Mesodermal cell (in vitro differentiated cells): ENCODE data around the gene PRRX1.

Experiments used
- H3K27ac ChIP-seq: 2 replicates; pipeline ENCODE4 v1.7.0; 2013; ENCODE audit warnings: mild to moderate bottlenecking, low read depth, low read length, moderate library complexity; ENCODE audit not compliant: severe bottlenecking
- H3K36me3 ChIP-seq: 2 replicates; pipeline ENCODE4 v1.7.1; 2013; ENCODE audit warnings: mild to moderate bottlenecking, low read length, moderate library complexity; ENCODE audit not compliant: control insufficient read depth, insufficient read depth
- H3K4me1 ChIP-seq: one replicate; pipeline ENCODE4 v1.7.1; 2013; ENCODE audit warnings: mild to moderate bottlenecking, low read length; ENCODE audit not compliant: insufficient read depth, control insufficient read depth, poor library complexity, severe bottlenecking
- H3K4me3 ChIP-seq: 2 replicates; pipeline ENCODE4 v1.7.0; 2013; ENCODE audit warnings: low read length, control low read depth, mild to moderate bottlenecking; ENCODE audit not compliant: insufficient read depth, poor library complexity, severe bottlenecking; ENCODE audit errors: extremely low read depth
- H3K9me3 ChIP-seq: 2 replicates; pipeline ENCODE4 v1.7.1; 2013; ENCODE audit warnings: mild to moderate bottlenecking, low read length, moderate library complexity; ENCODE audit not compliant: control insufficient read depth
- WGBS, 2 experiments: methylation state at CpG; one replicate each; pipeline ENCODE4 v1.1.5; 2013; ENCODE audit warnings: missing lambda C conversion rate in 2 of 2; ENCODE audit not compliant: insufficient coverage in 2 of 2; 5-methylcytosine and 5-hydroxymethylcytosine counted together

The PRRX1 gene

DNA sequence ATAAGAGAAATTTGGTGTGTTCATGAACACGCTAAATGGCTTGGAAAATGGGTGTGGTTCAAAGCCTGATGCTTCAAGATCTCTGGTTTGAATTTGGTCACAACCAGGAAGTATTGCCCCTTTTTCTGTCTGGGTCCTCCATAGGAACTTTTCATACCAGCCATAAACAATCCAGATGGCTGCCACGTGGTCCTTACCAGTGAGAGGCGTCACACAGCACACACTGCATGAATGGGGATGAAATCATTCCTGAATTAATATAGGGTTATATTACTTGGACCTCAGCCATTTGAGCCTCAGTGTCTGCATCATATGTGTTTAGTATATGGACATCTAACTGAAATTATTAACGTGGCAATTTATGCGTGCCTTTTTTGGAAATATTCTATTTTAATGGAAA, 64.0 kb downstream of the PRRX1 start:
- H3K9me3 ChIP-seq: no peaks in the 10 kb centered on the region
- H3K36me3 ChIP-seq: no peaks in the 10 kb centered on the region
- no peak overlapping the region for H3K4me3 ChIP-seq
- no peak overlapping the region for H3K27ac ChIP-seq
- H3K4me1 ChIP-seq: no peaks in the 10 kb centered on the region
- WGBS, 2 experiments: 100% methylated on average over 1 of the region's 5 CpGs; no CpG with 5 or more reads in 1 of the 2 experiments

DNA sequence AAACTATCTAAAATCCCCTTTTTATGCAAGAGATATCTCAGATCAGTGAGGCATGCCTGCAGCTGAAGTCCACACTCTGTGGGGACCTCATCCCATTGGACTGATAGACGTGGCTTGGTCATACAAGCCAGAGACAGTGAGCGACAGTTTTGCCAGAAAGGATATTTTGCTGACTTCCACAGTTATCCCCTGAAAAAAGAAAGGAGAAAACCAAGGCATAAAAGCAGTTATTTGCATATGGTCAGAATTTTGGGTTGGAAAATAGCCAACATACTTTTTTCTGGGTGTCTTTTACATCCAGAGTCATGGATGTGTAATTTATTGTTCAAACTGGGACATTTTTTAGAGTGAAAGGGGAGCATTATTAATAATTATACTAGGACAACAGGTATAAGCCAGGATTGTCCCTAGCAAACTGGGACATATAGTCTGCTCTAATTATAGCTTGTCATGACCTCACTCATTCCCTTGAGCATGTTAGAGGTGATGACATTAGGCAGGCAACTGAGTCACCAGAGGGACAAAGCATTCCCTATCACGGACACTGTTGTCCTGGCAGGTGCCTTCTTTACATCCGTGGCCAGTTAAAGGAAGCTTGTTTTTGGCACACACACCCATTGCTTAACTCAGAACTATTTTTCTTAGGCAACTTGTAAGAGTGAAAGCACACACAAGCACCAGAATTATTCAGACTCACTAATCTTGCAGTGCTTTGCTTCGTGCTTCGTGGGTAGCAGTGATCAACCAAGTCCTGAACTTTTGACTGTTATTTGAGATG, 65.5 kb downstream of the PRRX1 start:
- Histone ChIP-seq H3K4me3 (no peak overlapping the region), H3K4me1 (no peaks in the 10 kb centered on the region)

DNA sequence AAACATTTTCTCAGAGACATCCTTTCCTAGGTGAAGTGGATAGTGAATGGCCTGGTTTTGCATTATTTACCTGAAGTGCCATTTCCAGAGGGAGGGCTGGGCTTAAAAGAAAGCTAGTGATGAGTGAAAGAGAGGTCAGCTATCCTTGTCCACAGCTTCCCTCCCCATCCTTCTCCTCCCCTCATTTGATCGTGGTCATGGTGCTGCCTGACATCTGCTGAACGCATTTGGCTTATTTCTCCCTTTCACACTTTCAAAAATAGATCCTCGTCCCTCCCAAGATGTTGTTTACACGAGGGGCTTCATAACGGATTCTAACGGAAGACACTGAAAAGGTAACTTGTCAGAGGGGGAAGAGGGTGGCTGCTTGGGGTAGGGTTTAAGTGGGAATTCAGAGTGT, 66.1 kb downstream of the PRRX1 start:
- no peaks in the 10 kb centered on the region for H3K4me1 ChIP-seq
- no peaks in the 10 kb centered on the region for H3K36me3 ChIP-seq

More for the DNA sequence above, 65.5 kb downstream of the PRRX1 start:
- Histone ChIP-seq H3K9me3 (no peaks in the 10 kb centered on the region), H3K27ac (no peak overlapping the region), H3K36me3 (no peaks in the 10 kb centered on the region)
- WGBS, 2 experiments: 81 to 87% methylated on average over 3 to 6 of the region's 6 CpGs

DNA sequence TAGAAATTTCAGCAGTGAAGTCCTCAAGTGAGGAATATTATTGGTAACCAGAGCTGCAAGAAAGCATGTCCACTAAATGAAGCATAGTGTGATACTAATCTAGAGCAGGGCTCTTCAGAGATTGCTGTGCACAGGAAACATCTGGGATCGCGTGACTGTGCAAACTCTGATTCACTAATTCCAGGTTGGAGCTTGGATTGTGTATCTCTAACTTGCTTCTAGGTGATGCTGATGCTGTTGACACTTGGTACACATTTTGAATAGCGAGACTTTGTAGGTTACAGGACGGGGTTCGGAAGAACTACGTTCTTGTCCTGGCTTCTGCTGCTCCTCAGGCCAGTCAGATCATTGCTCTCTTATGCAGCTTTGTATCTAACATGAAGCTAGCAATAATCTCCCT, 66.5 kb downstream of the PRRX1 start:
- 90 to 98% methylated on average over 6 of the region's 6 CpGs for WGBS, 2 experiments
- H3K36me3 ChIP-seq: no peaks in the 10 kb centered on the region
- H3K4me3 ChIP-seq: no peak overlapping the region
- no peaks in the 10 kb centered on the region for H3K4me1 ChIP-seq
- H3K9me3 ChIP-seq: no peaks in the 10 kb centered on the region
- H3K27ac ChIP-seq: no peak overlapping the region

More for the DNA sequence above, 66.1 kb downstream of the PRRX1 start:
- Histone ChIP-seq H3K27ac (no peak overlapping the region), H3K4me3 (no peak overlapping the region), H3K9me3 (no peaks in the 10 kb centered on the region)
- WGBS, 2 experiments: 89 to 100% methylated on average over 3 to 4 of the region's 6 CpGs

DNA sequence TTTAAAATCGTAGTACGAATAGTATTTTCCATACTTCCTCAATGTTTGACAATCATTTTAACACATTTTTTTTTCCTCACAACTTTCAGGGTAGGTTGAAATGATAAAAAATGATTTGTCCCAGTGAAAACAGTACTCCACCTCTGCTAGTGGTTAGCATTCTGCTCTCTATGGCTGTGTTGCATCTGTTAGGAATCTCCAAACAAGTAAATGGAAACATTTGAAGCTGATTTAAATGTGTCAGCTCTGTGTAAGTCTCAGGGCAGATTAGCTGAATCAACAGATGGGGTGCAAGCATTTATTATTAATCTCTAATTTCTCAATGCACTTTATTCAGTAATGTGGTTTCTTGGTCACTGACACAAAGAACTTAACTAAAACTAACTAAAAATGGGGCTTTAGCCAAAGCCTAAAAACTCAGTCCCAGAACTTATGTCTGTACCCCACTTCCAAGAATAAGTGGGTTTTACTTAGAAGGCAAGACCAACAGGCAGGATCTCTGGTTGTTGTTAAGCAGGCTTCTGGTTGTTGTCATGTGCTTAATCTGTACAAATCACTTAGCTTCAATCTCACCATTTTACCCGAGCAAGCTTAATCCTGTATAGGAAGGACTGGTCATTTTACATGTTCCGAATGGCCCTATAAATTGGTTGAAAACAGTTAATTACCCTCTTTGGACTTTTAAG, 67.8 kb downstream of the PRRX1 start:
- 80 to 86% methylated on average over 1 of the region's 4 CpGs for WGBS, 2 experiments
- no peak overlapping the region for H3K27ac ChIP-seq
- no peaks in the 10 kb centered on the region for H3K36me3 ChIP-seq
- no peaks in the 10 kb centered on the region for H3K4me1 ChIP-seq
- H3K4me3 ChIP-seq: no peak overlapping the region
- no peaks in the 10 kb centered on the region for H3K9me3 ChIP-seq

DNA sequence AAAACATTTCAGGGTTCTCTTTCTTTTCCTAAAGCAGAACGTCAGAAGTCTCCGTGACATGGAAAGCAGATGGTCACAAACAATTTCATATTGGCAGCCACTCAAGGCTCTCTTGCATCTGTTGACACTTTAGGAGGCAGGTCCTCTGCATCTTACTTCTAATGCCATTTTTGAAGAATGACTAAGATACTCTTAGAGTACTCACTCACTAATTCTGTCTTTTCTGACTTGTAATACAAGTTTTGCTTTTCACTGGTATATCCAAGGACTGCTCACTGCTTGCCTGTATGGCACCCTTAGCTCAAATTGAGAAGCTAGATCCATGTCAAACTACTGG, 68.3 kb downstream of the PRRX1 start:
- Histone ChIP-seq H3K9me3 (no peaks in the 10 kb centered on the region), H3K36me3 (no peaks in the 10 kb centered on the region), H3K4me3 (no peak overlapping the region), H3K4me1 (no peaks in the 10 kb centered on the region), H3K27ac (no peak overlapping the region)
- WGBS, 2 experiments: 85 to 87% methylated on average over 2 of the region's 2 CpGs

DNA sequence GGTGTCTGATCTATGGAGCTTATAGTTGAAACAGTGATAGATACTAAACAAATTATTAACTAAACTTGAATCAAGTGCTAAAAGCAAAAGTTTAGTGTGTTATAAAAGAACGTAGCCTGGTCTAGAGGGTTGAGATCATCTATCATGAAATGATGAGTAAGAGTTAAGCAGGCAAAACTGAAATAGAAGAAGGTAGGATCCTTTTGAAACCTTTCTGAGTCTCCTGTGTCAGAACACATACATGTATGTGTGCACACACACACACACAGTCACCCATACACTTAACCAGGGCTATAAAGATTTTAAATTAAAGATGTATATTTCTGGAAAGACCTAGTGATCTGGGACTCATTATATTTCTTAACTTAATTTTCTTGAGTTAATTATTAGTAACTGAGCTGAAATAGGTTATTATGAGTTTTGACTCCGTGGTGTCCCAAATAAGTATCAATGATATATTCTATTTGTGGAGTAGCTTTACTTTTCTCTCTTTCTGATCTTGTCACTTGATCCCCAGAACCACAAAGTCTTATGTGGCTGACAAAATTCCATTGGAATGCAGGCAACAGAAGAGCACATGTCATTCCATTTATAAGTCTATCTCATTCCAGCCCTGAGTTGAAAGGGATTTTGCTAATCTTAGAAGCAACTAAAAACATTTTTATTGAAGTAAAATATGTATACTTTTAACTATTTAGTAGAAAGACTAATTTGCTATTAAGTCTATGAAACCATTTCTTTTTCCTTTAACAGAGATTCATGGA, 70.7 kb downstream of the PRRX1 start:
- Histone ChIP-seq H3K36me3 (no peaks in the 10 kb centered on the region), H3K4me3 (no peak overlapping the region), H3K27ac (no peak overlapping the region), H3K4me1 (no peaks in the 10 kb centered on the region), H3K9me3 (no peaks in the 10 kb centered on the region)
- WGBS, 2 experiments: 80% methylated on average over 1 of the region's 2 CpGs; no CpG with 5 or more reads in 1 of the 2 experiments

DNA sequence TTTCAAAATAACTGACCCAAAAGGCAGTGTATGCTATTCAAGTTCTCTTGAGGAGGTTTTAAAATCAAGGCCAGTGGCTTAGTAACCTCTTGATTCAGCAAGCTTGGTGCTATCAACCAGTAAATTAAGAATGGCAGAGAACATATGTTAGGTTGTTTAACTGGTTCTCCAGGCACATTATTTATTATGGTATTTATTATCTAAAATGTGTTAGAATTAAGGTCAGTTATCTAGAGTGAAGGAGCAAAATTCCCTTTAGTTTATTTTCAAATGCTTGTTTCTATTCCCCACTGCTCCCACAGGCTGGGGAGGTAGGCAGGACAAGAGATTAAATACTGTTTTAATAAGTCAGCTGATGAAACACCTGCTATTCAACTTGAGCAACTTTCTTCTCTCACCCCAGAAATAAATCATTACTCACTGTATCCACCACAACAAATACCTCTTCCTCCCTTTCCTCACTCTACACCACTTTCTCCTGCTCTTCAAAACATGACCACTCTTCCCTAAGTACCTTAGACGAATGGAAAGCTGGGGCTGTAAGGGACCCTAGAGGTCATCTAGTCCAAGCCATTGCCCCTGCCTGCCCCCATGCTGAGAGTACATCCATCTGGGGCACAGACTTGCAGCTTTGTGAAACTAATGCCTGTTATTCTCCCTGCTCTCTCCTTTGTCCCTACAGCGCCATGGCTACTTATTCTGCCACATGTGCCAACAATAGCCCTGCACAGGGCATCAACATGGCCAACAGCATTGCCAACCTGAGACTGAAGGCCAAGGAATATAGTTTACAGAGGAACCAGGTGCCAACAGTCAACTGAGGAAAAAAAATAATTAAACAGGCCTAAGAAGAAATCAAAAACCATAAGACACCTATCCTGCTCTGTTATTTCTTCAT, 71.7 kb downstream of the PRRX1 start:
- H3K27ac ChIP-seq: no peak overlapping the region
- 86 to 89% methylated on average over 2 of the region's 2 CpGs for WGBS, 2 experiments
- no peak overlapping the region for H3K4me3 ChIP-seq
- H3K36me3 ChIP-seq: no peaks in the 10 kb centered on the region
- H3K4me1 ChIP-seq: no peaks in the 10 kb centered on the region
- H3K9me3 ChIP-seq: no peaks in the 10 kb centered on the region

DNA sequence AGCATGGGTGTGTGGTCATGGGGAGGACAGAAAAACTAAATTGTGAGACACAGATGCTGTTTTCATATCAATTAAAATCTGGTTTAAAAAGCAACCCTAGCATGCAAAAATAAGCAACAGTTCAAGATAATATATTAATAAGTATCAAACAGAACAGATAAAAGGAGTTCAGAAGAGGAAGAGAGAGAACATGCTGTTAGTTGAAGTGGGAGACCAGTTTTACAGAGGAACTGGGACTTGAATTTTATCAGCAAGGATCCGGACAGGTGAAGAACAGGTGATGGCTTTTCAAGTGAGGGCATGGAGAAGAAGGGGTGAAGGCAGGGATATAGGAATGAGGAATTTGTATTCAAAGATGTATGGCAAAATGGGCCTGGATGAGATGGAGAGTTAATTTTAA, 75.9 kb downstream of the PRRX1 start:
- no peaks in the 10 kb centered on the region for H3K36me3 ChIP-seq
- H3K27ac ChIP-seq: no peak overlapping the region
- no peak overlapping the region for H3K4me3 ChIP-seq
- peaks cover 4% of the 10 kb centered on the region for H3K9me3 ChIP-seq
- no peaks in the 10 kb centered on the region for H3K4me1 ChIP-seq
- WGBS, 2 experiments: 80 to 96% methylated on average over 1 of the region's 1 CpG

DNA sequence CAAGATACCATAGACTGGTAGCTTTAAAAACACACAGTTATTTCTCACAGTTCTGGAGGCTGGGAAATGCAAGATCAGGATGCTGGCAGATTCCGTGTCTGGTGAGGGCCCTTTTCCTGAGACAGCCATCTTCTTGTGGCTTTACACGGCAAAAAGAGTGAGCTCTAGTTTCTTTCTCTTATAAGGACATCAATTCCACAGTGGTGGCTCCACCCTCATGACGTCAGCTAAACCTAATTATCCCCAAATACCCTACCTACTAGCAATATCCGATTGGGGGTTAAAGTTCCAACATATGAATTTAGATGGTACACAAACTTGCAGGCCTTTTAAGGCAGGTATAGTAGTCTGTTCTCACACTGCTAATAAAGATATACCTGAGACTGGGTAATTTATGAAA, 77.7 kb downstream of the PRRX1 start:
- H3K9me3 ChIP-seq: peaks cover 4% of the 10 kb centered on the region
- H3K4me3 ChIP-seq: no peak overlapping the region
- H3K27ac ChIP-seq: no peak overlapping the region
- no peaks in the 10 kb centered on the region for H3K36me3 ChIP-seq
- no peaks in the 10 kb centered on the region for H3K4me1 ChIP-seq
- 70 to 90% methylated on average over 2 to 3 of the region's 4 CpGs for WGBS, 2 experiments
